ENCODE data around the gene CABP5.
"Not testable (repeated sequence)": the region's sequence is repeated elsewhere in the genome, so short reads cannot be mapped to it uniquely, and the experiment has no call there.

CABP5 gene

GRCh38 chr19:48043675-48044258 lies at the start of gene CABP5:
CABP5 (minus strand) TSS chr19:48044079; CDS start chr19:48043922, 157 bp downstream.
- DNase-seq: no peak

- peak in 1 of 56 donors; percentile 31 for DNase-seq
Observed at GRCh38 chr19:48091111-48091718, 47.3 kb upstream of the CABP5 start.

GRCh38 chr19:48090281-48090802 lies 46.5 kb upstream of the CABP5 start:
- DNase-seq: peak in 3 of 56 donors; percentile 6 to 14 (median 10)

- not testable (repeated sequence) for DNase-seq
Observed at GRCh38 chr19:48088991-48089390, 45.1 kb upstream of the CABP5 start.

- DNase-seq: peak in 5 of 56 donors; percentile 7 to 37 (median 15)
Observed at GRCh38 chr19:48085904-48086864, 42.3 kb upstream of the CABP5 start.

GRCh38 chr19:48085076-48085475 lies 41.2 kb upstream of the CABP5 start:
- DNase-seq: peak in 3 of 56 donors; percentile 6 to 16 (median 12)

GRCh38 chr19:48081106-48081505 lies 37.2 kb upstream of the CABP5 start:
- no peak for DNase-seq

- DNase-seq: not testable (repeated sequence)
Observed at GRCh38 chr19:48070177-48070769, 26.4 kb upstream of the CABP5 start.

GRCh38 chr19:48069435-48069834 lies 25.6 kb upstream of the CABP5 start:
- no peak for DNase-seq

- DNase-seq: no peak
Observed at GRCh38 chr19:48064509-48064908, 20.6 kb upstream of the CABP5 start.

- DNase-seq: no peak
Observed at GRCh38 chr19:48061401-48062344, 17.8 kb upstream of the CABP5 start.

- no peak for DNase-seq
Observed at GRCh38 chr19:48060381-48060780, 16.5 kb upstream of the CABP5 start.

- peak in 27 of 56 donors; percentile 0 to 51 (median 7) for DNase-seq
Observed at GRCh38 chr19:48059331-48059730, 15.5 kb upstream of the CABP5 start.

- DNase-seq: no peak
Observed at GRCh38 chr19:48053856-48054255, 10.0 kb upstream of the CABP5 start.

- DNase-seq: no peak
Observed at GRCh38 chr19:48053076-48053475, 9.2 kb upstream of the CABP5 start.

- no peak for DNase-seq
Observed at GRCh38 chr19:48051335-48052033, 7.6 kb upstream of the CABP5 start.

GRCh38 chr19:48044561-48044960 lies 682 bp upstream of the CABP5 start:
- DNase-seq: no peak

- DNase-seq: no peak
Observed at GRCh38 chr19:48041877-48042580, 1.9 kb downstream of the CABP5 start.

GRCh38 chr19:48036765-48037164 lies 7.1 kb downstream of the CABP5 start:
- no peak for DNase-seq

Data from nucleus accumbens (tissue), 56 donors.